ENCODE measurements around the gene FAM81B.

DNA sequence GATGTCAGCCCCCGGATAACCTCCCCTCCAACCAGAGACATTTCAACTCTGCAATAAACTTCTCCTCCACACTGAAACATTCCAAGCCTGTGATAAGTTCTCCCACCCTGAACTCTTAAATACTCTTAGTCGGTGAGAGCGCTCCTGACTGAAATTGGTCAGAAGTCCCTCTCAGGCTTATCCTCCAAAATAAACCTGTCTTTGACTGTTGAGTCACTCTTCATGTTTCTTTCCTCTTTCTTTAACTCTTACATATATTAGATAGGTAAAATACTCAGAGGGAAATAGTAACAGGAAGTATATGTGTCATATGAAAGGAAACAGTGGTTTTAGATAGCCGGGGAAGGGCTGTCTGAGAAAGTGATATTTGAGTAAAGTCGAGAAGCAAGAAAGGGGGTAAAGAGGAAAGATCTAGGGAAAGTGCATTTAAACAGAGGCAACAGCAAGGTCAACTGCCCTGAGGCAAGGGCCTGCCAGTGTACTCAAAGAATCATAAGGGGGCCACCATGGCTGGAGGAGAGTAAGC lies 11.0 kb upstream of the FAM81B start:
- TF ChIP-seq, protein P1, sequence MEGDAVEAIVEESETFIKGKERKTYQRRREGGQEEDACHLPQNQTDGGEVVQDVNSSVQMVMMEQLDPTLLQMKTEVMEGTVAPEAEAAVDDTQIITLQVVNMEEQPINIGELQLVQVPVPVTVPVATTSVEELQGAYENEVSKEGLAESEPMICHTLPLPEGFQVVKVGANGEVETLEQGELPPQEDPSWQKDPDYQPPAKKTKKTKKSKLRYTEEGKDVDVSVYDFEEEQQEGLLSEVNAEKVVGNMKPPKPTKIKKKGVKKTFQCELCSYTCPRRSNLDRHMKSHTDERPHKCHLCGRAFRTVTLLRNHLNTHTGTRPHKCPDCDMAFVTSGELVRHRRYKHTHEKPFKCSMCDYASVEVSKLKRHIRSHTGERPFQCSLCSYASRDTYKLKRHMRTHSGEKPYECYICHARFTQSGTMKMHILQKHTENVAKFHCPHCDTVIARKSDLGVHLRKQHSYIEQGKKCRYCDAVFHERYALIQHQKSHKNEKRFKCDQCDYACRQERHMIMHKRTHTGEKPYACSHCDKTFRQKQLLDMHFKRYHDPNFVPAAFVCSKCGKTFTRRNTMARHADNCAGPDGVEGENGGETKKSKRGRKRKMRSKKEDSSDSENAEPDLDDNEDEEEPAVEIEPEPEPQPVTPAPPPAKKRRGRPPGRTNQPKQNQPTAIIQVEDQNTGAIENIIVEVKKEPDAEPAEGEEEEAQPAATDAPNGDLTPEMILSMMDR (IDR thresholded peaks at IDR 0.05): no peak
- TF ChIP-seq ZFX (IDR thresholded peaks at IDR 0.05; ENCODE audit: borderline replicate concordance): no peak

Measured in 22Rv1 (cell line).